Stimulated activated naive CD4-positive, alpha-beta T cell (primary cell): Measurements from ENCODE around the gene FAM98C.

ENCODE experiments used
- DNase-seq, 6 experiments: peaks; one replicate each; lab custom pipeline; 2025; lab: John Stamatoyannopoulos, UW

FAM98C gene

GRCh38 chr19:38378866-38379265 is 24.0 kb upstream of the FAM98C start:
- DNase-seq, result no peak

DNA sequence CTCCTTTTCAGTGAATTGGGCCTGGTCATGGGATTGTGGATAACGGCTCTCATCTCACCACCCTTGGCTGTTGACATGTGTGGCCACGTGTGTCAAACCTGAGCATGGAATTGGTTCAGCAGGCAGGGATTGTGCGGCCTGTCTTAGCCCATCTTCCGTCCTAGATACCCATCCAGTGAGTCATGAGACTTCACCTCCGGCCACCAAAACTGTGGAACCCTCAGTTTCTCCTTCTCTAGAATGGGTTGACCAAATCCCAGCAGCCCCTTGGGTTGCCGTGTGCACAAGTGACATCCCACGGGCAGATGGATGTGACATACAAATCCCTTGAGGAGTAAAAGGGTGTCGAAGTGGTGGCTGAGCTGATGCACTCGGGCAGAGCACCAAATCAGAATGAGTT is 21.8 kb upstream of the FAM98C start:
- no peak for DNase-seq

- no peak for DNase-seq
These were observed 19.7 kb upstream of the FAM98C start for GRCh38 chr19:38383184-38383583.

GRCh38 chr19:38383743-38384142 is 19.1 kb upstream of the FAM98C start:
- DNase-seq, result no peak

- no peak for DNase-seq
These were observed 18.5 kb upstream of the FAM98C start for GRCh38 chr19:38384209-38385027.

GRCh38 chr19:38385057-38385803 is 17.7 kb upstream of the FAM98C start:
- DNase-seq, result no peak

DNA sequence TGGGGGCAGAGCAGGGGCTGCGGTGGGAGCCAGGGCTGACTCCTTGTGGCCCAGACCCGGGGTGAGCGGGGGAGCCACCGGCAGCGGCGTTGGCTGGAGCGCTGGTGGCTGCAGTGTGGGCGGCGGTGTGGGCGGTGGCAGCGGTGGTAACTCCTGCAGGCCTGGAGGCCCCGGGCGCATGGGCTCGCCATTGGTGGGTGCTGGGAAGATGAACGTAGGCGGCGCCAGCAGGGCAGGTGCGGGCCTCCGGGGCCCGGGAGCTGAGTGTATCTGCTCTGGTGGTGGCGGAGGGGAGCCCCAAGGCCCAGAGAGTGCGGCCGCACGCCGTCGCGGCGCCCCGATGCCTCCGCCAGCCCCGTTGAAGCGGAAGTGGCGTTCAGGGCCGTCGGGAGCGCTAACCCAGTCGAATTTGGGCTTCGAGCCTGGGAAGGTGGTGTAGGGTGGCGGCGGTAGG is 17.1 kb upstream of the FAM98C start:
- no peak for DNase-seq

- no peak for DNase-seq
These were observed 16.5 kb upstream of the FAM98C start for GRCh38 chr19:38386300-38386970.

- no peak for DNase-seq
These were observed 15.8 kb upstream of the FAM98C start for GRCh38 chr19:38386971-38387549.

DNA sequence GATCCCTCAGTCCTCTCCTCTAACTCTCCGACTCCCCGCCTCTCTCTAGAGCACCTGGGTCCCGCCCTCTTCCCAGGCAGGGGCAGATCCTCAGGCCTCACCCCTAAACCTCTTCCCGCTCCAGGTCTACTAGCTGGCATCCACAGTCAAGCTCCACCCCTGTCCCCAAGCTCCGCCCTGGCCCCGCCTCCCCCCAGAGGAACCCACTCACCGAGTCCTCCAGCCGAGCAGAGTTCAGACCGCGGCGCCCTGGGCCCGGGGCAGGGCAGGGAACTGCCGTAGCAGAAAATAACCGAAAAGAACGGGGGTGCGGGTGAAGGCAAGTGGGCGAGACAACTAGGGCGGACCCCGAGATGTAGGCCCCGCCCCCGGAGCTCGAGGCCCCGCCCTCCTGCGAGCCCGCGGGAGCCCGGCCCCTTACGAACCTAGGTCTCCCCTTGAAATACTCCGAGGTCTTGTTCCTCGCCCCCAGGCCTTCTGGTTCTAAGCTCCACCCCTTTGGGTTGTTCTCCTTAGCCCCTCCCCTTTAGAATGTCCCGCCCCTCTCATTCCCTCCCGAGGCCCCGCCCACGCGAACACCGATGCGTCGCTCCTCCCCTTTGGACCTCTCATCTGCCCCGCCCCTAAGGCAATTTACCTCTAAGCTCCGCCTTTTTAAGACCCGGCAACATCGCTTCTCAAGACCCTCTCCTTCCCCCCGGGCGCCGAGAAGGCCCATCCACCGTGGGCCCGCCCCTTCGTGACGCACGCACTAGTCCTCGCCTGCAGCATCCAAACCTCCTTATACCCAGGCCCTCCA is 15.1 kb upstream of the FAM98C start, which contains the start of gene GGN:
TSS of gene GGN (minus strand) at position 485 of the 799 bp plus-strand sequence. CDS start 773 bp downstream, outside the sequence.
- DNase-seq, result peak; percentile 55 to 84 (median 76)

GRCh38 chr19:38388349-38389100 is 14.4 kb upstream of the FAM98C start, which contains the start of gene SPRED3:
Gene SPRED3 (plus strand): TSS chr19:38388697. CDS start chr19:38390303, 1,606 bp downstream.
- peak in 1 of 6 experiments; percentile 51 for DNase-seq

GRCh38 chr19:38389101-38389925 is 13.6 kb upstream of the FAM98C start:
- DNase-seq, result peak in 1 of 6 experiments; percentile 7

- DNase-seq, result no peak
These were observed 12.7 kb upstream of the FAM98C start for GRCh38 chr19:38389957-38390924.

DNA sequence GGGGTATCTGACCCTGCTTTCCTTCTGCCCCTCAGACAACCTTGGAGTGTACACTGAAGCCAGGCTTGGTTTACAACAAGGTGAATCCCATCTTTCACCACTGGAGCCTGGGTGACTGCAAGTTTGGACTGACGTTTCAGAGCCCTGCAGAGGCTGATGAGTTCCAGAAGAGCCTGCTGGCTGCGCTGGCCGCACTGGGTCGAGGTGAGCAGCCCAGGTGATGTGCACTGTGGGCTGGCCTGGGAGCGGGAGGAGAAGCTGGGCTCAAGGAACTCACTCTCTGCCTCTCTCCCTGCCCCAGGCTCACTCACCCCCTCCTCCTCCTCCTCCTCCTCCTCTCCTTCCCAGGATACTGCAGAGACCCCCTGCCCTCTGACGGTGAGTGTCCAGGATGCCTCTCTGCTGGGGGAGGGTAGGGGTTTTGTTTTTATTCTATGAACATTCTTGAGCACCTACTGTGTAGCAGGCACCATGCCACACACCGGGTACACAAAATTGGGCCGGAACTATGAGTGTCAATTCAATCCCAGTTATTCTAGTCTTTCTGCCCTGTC is 10.9 kb upstream of the FAM98C start:
- DNase-seq, result no peak

DNA sequence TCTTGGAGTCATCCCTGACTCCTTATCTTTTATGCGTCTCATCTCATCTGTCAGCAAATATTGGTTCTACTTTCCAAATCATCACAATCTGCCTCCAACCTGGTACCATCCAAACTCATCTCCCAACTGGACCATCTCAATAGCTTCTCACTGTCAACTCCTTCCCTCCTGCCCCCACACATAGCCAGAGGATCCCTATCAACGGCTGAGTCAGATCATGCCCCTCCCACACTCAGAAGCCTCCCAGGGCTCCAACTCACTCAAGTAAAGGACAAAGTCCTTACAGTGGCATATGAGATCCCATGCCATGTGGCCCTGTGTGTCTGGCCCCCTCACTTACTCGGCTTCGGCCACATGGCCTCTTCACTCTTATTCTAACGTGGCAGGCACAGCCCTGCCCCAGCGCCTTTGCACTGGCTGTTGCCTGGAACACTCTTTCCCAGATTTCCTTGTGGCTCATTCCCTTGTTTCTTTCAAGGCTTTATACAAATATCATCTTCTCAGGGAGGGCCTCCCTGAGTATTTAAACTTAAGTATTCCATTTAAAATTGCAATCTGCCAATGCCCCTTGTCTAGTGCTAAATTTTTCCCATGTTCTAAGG is 10.1 kb upstream of the FAM98C start:
- DNase-seq, result no peak

- peak in 5 of 6 experiments; percentile 34 to 54 (median 44) for DNase-seq
These were observed 8.4 kb upstream of the FAM98C start for GRCh38 chr19:38394488-38394887.

GRCh38 chr19:38395381-38396114 is 7.3 kb upstream of the FAM98C start:
- peak in 4 of 6 experiments; percentile 22 to 64 (median 50) for DNase-seq
